HG03457 (cell line): ENCODE data around the gene RPL37.
"Not testable (repeated sequence)": the region's sequence is repeated elsewhere in the genome, so short reads cannot be mapped to it uniquely, and the experiment has no call there.

Experiments
- ATAC-seq: cut with Tn5 transposase; IDR thresholded peaks from one replicate; pipeline ENCODE4 v1.9.1; 2021; ENCODE audit warnings: moderate number of reproducible peaks; ENCODE audit not compliant: unreplicated experiment

Gene RPL37

DNA sequence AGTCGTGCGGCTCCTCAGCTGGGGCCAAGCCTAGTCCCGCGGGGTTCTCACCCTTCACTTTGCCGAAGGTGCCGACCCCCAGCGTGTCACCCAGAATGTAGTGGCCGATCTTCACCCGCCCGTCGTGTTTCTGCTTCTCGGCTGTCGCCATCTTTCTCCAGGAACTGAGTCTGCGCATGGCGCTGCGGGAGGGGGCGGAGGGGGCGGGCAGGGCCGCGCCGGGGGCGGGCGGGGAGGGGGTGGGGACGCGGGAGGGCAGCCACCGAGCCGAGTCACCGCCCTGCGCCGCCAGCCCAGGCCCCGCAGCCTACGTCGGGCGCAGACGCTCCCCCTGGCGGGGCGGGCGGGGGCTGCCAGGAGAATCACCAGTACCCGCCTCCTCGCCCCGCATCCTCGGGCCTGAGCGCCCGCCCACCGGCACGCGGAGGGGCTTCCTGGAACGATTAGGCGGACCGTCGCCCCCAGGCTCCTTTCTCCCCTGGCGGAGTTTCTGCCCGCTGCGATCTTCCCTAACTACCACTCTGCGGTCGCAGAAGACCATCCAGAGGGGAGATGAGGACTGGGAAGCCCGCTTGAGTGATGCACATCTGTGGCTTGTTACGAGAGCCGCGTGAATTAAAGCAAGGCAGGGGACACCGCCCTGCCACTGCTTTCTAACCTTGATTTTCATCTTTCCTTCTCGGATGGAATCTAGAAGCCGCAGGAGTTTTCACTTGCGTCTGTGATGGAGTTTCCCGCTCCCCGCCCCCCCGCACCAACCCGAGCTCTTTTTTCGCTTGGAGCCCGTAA, 36.8 kb downstream of the RPL37 start, which contains the start of gene PRKAA1:
Gene PRKAA1, minus strand, starts transcription at position 363 of the 789 bp plus-strand sequence. Its CDS starts 185 bp downstream, at position 178.
- peak; percentile 95 for ATAC-seq

DNA sequence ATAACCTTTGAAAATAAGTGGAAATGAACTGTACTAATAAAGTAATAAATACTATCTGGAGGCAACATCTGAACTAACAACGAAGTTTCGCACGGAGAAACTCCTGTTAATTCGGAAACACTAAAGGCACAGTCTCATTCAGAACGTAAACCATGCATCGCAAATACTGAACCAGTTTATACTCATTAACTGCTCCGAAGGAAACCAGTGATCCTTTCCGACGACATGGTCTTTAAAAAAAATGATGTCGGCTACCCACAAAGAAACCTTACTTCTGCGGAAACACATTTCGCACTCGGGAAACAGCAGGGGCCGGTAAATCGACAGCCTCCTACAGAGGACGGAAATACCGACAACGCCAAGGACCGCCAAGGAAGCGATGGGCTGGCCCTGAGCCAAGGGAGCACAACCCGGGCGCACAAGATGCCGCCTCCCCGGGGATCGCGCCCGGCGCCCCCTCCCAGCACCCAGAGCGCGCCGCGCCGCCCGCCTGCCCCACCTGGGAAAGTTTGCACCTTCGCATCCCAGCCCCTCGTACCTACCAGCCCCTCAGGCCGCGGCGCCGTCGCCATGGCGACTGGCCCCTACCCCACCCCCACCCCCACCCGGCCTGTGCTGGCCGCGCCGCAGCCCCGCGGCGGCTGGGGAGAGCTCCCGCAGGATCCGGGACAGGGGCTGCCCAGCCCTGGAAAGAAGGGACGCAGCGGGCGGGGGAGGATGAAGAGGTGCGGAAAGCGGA, 37.6 kb downstream of the RPL37 start:
- peak; percentile 38 for ATAC-seq

DNA sequence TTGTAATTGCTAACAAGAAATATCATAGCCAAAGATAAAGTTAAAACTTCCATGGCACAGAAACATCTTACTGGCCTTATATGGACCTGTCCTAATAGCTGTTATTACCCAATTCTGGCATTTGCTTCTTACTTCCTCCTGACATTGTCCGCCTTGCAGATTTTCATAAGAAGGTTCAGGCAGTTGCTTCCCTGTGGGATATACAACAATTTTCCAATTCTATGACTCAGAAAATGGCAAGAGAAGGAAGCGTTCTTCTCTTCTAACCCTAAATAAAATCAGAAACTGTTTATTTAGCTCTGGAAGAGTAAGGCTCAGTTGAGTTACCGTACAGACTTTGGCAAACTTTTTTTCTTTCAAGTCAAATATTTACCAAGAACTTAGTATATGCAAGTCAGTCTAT, 38.5 kb downstream of the RPL37 start:
- no peak for ATAC-seq

DNA sequence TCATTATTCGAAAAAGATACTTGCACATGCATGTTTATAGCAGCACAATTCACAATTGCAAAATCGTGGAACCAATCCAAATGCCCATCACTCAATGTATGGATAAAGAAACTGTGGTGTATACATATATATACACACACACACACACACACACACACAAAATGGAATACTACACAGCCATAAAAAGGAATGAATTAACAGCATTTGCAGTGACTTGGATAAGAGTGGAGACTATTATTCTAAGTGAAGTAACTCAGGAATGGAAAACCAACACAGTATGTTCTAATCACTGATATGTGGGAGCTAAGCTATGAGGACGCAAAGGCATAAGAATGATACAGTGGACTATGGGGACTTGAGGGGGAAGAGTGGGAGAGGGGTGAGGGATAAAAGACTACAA, 40.1 kb downstream of the RPL37 start:
- not testable (repeated sequence) for ATAC-seq

DNA sequence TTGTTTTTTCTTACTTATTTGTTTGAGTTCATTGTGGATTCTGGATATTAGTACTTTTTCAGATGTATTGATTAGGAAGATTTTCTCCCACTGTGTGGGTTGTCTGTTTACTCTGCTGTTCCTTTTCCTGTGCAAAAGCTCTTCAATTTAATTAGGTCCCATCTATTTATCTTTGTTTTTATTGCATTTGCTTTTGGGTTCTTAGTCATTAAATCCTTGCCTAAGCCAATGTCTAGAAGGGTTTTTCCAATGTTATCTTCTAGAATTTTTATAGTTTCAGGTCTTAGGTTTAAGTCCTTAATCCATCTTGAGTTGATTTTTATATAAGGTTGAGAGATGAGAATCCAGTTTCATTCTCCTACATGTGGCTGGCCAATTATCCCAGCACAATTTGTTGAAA, 40.7 kb downstream of the RPL37 start:
- ATAC-seq = not testable (repeated sequence)

DNA sequence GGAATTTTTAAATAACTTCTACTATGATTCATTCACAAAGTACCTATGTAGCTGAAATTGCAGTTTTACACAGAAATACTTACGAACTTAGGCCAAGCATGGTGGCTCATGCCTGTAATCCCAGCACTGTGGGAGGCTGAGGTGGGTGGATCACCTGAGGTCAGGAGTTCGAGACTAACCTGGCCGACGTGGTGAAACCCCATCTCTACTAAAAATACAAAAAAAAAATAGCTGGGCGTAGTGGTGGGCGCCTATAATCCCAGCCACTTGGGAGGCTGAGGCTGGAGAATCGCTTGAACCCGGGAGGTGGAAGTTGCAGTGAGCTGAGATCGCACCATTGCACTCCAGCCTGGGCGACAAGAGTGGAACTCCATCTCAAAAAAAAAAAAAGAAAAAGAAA, 42.3 kb downstream of the RPL37 start:
- ATAC-seq = not testable (repeated sequence)

DNA sequence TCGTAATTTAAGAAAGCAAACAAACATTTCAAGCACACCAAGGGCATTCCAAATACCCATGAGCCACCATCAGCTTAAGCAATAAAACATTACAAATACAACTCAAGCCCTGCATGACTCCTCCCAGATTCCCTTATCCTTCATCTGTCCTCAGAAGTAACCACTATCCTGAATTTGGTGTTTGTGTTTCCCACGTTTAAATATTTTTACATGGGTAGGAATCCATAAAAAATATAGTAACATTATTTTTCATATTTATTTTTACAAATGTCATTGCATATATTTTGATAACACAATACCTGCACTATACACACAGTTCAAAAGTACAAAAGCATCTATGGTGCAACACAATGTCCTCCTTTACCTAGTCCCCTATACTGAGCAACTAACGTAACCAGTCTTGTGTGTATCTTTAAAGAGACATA, 43.3 kb downstream of the RPL37 start:
- ATAC-seq = no peak

DNA sequence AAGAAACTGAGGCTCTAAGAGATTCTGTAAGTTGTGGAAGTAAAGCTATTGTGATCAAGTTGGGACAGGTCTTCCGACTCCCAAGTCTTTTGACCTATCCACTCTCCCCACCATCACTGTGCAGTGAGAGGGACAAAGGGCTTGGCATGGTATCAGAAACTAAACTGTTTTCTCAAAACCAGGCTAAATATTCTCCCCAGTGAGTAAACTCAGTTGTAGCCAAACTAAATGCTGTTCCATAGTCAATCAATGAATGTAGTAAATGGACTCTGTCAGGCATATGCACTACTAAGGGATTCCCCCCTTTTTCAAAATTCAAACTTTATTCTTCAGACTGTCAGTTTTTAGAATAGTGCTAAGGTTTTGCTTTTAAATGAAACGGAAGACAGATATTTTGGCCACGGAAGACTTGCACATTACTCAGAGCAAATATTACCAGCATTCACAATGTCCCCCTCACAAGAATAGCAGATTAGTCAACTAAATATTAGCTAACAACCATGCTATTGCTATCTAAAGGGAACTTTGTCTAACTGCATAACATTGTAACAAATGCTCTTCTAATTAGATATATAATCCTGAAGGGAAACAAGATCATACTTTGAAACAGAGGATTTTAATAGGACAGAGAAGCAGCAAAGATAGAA, 44.0 kb downstream of the RPL37 start:
- ATAC-seq = no peak

DNA sequence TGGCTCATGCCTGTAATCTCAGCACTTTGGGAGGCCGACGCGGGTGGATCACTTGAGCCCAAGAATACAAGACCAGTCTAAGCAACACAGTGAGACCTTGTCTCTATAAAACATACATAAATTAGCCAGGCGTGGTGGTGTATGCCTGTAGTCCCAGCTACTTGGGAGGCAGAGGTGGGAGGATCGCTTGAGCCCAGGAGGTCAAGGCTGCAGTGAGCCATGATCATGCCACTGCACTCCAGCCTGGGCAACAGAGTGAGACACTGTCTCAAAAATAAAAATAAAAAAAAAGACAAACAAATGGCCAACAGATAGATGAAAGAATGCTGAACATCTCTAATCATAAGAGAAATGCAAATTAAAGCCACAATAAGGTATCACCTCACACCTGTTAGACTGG, 46.1 kb downstream of the RPL37 start:
- ATAC-seq = not testable (repeated sequence)

DNA sequence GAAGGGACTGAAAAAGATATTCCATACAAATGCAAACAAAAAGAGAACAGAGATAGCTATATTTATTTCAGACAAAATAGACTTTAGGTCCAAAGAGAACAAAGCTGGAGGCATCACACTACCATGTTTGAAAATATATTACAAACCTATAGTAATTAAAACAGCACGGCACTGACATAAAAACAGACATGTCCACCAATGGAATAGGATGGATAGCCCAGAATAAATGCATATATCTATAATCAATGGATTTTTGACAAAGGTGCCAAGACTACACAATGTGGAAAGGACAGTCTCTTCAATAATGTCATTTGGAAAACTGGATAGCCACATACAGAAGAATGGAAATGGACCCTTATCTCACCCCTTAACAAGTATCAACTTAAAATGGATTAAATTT, 47.0 kb downstream of the RPL37 start:
- no peak for ATAC-seq

DNA sequence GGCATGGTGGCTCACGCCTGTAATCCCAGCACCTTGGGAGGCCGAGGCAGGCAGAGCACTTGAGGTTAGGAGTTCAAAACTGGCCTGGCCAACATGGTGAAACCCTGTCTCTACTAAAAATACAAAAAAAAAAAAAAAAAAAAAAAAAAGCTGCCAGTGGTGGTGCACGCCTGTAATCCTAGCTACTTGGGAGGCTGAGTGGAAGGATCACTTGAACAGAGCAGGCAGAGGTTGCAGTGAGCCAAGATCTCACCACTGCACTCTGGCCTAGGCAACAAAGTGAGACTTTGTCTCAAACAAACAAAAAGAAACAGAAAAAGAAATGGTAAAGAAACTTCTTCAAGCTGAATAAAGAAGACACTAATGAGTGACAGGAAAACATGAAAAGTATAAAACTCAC, 48.4 kb downstream of the RPL37 start:
- ATAC-seq = not testable (repeated sequence)

DNA sequence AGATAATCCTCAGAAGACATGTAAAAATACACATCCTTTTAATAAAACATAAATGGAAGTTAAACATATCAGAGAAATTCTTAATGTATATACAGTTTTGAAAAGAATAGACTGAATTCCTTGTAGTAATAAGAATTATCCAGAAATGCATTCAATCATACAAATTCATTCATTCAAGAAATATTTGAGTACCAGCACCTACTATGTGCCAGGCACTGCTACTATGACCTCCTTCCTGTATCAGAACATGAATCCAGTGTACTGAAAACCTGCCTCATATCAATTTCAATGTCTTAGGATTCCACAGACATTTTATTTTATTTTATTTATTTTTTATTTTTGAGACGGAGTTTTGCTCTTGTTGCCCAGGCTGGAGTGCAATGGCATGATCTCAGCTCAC, 50.1 kb downstream of the RPL37 start:
- ATAC-seq = no peak

DNA sequence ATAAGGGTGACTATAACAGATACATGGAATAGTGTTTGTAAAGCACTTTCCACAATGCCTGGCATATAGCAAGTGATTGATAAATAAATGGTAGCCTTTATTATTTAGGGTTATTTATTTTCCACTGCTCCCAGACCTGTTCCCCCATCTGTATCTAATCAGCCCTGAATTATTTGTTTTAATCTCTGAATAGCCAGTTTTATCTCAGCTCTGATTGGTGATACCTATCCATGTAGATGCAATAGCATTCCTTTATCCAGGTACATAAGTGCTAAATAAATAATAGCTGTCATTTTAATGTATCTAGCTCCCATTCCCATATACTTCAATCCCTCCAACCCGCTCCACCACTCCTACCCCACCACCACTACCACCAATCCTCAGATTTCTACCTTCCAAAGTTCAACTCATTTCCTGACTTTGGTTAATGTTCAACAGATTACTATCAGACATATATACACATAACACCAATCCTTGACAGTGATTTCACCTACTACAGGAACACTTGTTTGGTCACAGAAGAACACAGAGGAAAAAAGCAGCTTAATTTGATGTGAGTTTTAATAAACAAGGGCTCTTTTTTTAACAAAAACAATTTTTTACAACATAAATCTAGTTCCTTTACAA, 50.9 kb downstream of the RPL37 start:
- no peak for ATAC-seq

DNA sequence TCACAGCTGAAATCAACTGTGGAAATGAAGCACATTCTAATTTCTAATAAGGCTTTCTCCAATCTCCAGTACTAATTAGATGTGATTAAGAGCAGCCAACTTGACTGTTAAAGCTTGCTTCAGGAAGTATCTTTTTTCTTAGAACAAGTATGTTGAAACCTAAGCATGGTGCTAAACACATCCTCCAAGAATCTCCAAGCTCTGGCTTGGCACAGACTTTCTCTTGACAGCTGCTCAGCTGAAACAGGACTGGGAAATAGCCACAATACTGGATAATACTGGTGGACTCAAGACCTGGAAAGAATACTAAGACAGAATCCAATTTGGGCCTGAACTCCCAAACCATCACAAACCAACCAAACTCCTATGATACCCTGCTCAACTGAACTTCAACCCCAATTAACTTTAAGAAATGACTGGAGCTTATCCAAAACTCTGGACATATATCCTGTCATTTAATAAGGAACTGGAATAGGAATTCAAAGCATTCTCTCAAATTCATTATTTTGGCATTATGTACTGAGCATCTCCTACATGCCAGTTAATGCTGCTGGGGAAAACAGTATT, 53.1 kb downstream of the RPL37 start:
- ATAC-seq = no peak

DNA sequence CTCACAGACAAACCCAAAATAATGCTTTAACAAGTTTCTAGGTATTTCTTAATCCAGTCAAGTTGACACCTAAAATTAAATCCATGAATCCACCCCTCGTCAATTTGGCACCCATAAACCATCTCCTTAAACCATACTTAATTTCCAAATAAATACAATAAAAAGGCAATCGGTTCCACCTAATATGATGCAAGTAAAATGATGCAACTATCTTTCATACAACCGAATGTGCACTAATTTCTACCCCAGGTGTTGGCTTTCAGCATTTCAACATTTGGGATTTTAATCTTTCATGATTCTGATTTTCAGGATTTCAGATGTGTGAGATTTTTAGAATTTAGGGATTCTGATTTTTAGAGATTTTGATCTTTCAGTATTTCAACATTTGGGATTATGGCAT, 54.2 kb downstream of the RPL37 start:
- no peak for ATAC-seq

DNA sequence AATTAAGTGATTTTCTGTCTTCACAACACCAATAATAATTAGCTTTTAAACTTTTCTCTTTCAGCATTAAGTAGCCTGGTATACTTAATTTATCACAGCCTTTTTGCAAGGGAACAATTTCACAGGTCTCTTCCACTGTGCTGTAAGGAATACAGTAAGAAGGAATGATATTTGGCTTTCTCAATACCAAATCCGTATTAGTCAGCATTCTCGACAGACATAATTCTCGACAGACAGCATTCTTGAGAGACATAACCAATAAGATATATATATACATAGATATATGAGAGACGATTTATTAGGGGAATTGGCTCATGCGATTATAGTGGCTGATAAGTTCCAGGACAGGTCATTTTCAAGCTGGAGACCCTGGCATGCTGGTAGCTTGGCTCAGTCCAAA, 54.8 kb downstream of the RPL37 start:
- no peak for ATAC-seq

DNA sequence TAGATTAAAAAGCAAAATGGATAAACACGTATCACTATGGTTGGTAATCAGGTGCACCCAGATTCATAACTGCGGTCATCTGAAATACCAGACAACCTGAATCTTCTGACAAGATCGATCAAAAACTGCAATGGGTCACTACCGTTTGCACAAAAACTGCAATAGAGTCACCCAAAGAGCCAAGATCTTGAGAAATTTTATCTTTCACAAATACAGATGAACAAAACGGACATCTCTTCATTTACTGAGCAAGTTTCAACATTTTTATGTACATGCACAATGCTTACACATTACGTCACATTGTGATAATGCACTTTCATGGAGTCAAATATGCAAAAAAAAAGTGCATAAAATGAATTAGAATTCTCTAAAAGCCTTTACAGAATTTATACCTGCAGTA, 55.5 kb downstream of the RPL37 start:
- ATAC-seq = no peak

DNA sequence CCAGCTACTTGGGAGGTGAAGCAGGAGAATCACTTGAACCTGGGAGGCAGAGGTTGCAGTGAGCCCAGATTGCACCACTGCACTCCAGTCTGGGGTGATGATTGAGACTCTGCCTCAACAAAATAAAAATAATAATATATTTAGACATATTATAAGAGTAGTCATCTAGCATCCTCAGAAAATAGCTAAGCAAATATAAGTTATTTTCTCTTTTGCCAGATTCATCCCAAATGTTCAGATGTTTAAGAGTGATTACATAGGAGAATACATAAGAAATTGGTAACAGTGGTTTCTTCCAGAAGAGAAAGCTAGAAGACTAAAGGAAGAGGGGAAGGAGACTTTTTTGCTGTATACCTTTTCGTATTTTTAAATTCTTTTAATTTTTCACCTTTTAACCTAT, 56.9 kb downstream of the RPL37 start:
- no peak for ATAC-seq

DNA sequence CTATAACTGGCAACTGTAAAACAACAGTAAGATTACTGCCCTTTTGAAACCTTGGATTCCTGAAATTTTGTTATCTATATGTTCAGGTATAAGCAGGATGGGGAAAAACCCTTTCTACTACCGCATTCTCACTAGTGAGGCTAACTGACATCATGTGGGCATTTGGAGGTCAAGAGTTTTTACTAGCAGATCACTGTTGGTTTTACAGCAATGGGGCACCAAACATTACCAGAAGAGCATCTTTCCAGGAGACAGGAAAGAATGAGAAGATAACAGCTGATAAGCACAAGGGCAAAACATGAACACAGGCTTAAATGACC, 58.4 kb downstream of the RPL37 start:
- no peak for ATAC-seq

DNA sequence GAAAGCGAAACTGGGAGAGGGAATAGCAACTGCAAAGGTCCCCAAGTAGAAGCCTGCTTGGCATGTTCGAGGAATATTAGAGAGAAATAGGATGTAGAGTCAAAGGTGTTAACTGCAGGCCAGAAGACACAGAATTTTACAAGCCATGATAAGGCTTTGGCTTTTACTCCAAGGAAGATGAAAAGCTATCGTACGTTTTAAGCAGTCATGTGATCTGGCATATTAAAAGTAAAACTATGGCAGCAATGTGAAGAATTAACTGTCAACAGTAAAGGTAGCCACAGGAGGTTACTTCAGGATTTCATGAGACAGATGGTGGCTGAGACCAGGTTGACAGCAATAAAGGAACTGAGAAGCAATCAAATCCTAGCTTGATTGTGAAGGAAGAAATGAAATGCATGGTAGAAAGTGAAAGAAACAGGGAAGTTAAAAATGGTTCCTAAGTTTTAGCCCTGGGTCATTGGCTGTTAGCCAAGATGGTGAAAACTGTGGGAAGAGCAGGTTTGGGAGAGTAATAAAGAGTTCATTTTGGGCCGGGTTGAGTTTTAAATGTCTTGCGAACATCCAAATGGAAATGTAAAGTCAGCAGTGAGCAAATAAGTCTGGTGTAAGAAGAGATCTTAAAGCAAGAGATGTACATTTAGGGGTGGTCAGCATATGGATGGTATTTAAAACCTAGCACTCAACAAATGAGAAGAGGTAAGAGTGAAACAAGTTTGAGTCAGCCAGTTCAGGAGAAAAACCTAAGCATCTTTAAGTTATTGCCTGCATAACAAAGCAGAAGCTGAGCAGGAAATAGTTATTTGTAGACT, 59.0 kb downstream of the RPL37 start:
- no peak for ATAC-seq
